NT2/D1 (cell line): ENCODE results near the gene SNX14.

Source experiments
- YY1 ChIP-seq: IDR thresholded peaks from 2 replicates; pipeline ENCODE4 v1.6.1; 2011; ENCODE audit not compliant: insufficient read length, insufficient read depth
- ZNF274 ChIP-seq: IDR thresholded peaks from 2 replicates; pipeline ENCODE4 v1.6.1; 2011; ENCODE audit warnings: mild to moderate bottlenecking, low read depth, low read length

DNA sequence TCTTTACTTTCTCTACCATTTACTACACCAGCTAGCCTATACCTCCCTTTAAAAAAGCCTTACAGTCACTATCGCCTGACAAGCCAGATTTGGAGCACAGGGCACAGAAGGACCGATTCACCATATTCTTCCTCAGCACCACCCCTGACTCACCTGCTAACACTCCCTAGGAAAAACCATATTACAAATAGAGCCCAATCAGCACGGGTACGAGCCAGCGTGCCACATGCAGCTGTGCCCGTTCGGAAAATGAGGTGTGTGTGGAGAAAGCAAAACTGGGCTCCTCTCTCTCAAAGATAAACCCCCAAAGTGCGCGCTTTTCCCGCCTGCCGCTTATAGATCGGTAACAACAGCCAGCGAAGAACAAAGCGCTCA, 47.9 kb upstream of the SNX14 start:
- TF ChIP-seq ZNF274 (no peak), YY1 (no peak)
